Measurements from ENCODE around the gene FAM171A1. TPM values are rescaled to one million over a fixed set of nuclear protein-coding genes. Genes with fewer than 3 reads are reported as not detected.
"Not testable (repeated sequence)": the region's sequence is repeated elsewhere in the genome, so short reads cannot be mapped to it uniquely, and the experiment has no call there.

The FAM171A1 gene
- total RNA-seq, 1 experiment from 2014 or later: 18.7 TPM

DNA sequence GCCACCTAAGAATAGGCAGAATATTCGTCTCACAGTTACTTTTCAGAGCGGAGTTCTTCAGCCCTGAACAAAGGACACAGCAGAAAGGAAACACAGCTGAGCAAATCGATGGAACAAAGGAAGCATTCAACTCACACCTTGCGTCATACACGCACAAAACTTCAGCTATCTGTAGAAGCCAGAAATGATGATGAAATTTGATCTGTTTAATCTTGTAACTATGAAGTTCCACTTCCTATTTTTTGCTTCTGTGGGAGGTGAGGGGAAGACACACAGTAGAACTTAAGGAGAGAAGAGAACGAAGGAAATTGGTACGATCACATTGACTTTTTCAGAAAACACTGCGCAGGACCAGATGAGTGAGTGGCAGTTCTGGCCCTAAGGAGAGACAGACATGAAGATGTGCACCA, 26.2 kb downstream of the FAM171A1 start:
- DNase-seq (ENCODE audit: low read depth): no peak

- DNase-seq (ENCODE audit: low read depth): no peak
Measured at GRCh38 chr10:15344256-15344875, 26.7 kb downstream of the FAM171A1 start.

DNA sequence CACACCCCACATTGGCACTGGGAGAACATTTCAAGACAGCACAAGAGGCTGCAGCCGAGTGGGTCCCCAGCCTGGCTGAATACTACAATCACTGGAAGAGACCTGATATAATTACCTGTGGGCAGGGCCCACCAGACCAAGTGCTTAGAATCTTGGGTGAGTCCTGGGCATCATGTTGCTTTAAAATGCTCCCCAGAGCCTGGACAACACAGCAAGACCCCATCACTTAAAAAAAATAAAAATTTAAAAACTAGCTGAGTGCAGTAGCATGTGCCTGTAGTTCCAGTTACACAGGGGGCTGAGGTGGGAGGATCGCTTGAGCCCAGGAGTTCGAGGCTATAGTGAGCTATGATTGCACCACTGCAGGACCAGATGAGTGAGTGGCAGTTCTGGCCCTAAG, 28.1 kb downstream of the FAM171A1 start:
- no peak for DNase-seq (ENCODE audit: low read depth)

DNA sequence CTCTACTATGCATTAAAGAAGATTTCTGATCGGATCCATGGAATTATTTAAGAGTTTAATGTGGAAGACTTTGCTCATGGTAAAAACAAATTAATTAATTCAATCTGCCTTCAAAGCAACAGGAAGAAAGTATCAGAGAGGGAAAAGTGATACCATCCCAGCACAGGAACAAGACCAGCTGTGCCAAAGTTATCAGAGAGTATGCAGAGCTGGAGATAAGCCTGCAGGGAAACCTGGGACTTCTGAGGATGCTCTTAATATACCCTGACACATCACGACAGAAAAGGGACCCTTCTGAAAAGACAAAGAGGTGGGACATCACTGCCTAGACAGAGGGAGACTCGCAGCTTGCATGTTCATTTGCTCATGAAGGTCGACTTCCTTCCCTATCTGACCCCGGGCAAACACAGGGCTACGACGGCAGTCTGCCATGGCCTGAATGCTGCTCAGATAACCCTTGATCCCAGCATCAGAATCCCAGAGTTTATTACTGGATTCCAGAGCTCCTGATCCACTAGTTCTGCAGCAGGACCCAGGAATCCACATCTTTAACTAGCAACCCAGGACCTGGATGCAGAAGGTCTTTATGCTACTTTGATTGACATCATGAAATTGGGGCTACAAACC, 29.5 kb downstream of the FAM171A1 start:
- no peak for DNase-seq (ENCODE audit: low read depth)

DNA sequence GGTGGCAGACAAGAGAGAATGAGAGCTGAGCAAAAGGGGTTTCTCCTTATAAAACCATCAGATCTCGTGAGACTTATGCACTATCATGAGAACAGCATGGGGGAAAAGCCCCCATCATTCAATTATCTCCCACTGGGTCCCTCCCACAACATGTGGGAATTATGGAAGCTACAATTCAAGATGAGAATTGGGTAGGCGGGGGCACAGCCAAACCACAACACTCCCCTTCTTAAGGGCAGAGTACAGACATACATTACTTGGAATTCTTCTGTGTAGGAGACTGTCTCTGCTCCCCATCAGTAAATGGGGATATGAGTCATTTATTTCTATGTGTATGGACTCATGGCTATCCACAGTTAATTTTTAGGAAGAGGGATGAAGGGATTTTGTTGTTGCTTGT, 31.2 kb downstream of the FAM171A1 start:
- DNase-seq (ENCODE audit: low read depth): no peak

- not testable (repeated sequence) for DNase-seq (ENCODE audit: low read depth)
Measured at GRCh38 chr10:15337441-15337923, 33.6 kb downstream of the FAM171A1 start.

DNA sequence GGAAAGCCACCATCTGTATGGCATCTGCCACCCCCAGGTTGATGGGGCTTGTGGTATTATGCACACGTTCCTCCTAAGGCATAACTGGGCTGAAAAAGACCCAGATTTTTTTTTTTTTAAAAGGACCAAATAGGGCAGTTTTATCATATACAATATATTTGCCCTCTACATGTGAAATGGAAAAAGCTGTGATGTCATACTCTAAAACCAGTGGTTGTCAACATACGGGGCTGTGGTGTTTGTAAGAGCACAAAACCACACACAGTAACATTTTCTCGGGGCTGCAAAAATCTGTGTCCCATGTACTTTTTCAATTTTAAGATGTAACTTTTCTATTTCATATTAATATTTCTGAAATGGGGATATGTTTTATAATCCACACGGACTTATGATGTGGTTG, 34.9 kb downstream of the FAM171A1 start:
- DNase-seq (ENCODE audit: low read depth): no peak

DNA sequence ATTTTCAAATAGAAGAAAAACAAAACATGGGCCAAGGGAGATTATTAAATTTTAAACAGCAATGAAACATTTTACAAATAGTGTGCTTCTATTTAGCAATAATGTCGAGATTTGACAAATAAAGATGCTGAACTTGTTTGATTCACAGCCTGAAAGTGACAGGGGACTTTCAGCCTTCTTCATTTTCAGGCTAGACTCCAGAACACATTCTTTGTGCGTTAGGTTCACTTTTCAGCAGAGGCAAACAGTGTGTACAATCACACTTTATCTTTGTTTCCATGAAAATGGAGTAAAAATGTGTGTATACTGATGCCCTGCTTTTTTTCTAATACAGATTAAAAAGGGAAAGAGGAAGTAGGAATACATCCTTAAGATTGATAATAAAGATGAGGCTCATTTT, 35.6 kb downstream of the FAM171A1 start:
- no peak for DNase-seq (ENCODE audit: low read depth)

DNA sequence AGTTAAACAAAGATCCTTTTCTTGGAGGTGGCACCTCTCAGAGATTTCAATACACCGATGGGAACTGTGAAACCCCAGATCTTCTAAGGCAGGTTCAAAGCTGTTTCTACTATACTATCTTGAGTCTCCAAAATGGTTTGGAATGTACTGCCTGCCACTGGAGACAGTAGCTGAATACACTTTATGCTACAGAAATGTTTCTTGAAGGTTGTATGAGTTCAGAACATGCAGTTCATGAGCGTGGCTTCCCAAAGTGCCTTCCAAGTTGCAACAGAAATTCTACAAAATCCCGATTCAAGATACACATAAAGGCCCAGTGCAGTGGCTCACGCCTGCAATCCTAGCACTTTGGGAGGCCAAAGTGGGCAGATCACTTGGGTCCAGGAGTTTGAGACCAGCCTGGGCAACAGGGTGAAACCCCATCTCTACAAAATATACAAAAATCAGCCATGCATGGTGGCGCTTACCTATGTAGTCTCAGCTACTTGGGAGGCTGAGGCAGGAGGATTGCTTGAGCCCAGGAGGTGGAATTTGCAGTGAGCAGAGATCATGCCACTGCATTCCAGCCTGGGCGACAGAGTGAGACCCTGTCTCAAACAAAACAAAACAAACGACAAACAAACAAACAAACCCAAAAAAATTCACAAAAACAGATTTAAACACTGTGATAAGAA, 36.3 kb downstream of the FAM171A1 start:
- DNase-seq (ENCODE audit: low read depth): no peak

DNA sequence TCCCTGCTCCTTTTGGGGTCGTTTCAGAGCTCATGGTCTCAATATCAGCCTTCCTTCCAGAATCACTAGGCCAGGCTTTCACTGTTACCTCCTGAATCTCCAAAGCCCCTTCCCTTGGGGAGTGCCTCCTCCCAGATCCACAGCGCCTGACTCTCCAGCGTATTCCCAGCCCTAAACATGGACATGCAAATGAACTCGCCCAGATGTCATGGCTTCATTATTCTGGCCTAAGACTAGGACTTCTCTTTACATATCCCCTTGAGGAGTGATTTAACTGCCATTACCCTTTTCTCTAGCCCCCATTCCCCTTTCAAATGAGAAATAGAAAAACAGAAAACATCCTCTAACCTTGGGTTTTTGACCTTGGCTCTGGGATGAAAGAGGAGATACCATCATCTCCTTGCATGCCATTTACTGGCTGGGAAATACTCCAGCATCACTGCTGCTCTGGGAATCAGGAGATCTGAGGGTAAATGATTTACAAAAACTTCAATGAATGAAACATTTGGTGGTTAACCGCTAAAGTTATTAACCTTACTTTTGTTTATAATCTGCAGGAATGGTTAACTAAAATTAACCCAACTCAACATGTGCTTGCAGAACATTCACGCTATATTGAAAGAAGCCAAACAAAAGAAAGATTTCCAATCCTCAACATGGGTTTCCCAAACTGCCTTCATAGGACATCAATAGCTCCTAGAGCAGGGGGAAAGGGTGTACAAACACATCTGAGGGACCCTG, 37.0 kb downstream of the FAM171A1 start:
- no peak for DNase-seq (ENCODE audit: low read depth)

DNA sequence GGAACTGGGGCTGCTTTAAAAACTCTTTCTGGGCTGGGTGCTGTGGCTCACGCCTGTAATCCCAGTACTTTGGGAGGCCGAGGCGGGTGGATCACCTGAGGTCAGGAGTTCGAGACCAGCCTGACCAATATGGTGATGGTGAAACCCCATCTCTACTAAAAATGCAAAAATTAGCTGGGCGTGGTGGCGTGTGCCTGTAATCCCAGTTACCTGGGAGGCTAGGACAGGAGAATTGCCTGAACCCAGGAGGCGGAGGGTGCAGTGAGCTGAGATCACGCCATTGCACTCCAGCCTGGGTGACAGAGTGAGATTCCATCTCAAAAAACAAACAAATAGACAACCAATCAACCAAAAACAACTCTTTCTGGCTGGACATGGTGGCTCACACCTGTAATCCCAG, 37.9 kb downstream of the FAM171A1 start:
- DNase-seq (ENCODE audit: low read depth): not testable (repeated sequence)

DNA sequence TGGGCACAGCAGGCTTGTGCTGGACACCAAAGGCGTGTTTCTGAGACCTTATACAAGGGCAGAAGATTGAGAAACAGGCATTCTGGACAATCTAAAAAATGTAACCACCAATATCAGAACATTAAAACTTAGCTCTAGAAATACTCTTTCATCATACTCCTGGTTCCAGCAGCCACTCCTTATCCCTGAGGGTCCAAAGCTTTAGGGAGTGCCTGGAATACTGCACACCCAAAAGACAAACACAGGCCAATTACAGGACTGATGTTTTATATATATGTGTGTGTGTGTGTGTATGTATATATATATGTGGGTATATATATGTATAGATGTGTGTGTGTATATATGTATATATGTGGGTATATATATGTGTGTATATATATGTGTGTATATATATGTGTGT, 39.6 kb downstream of the FAM171A1 start:
- DNase-seq (ENCODE audit: low read depth): no peak

- DNase-seq (ENCODE audit: low read depth): no peak
Measured at GRCh38 chr10:15329437-15329836, 41.7 kb downstream of the FAM171A1 start.

GRCh38 chr10:15325944-15326284, 45.2 kb downstream of the FAM171A1 start:
- DNase-seq (ENCODE audit: low read depth): no peak

- peak; percentile 76 for DNase-seq (ENCODE audit: low read depth)
Measured at GRCh38 chr10:15325243-15325943, 45.7 kb downstream of the FAM171A1 start.

DNA sequence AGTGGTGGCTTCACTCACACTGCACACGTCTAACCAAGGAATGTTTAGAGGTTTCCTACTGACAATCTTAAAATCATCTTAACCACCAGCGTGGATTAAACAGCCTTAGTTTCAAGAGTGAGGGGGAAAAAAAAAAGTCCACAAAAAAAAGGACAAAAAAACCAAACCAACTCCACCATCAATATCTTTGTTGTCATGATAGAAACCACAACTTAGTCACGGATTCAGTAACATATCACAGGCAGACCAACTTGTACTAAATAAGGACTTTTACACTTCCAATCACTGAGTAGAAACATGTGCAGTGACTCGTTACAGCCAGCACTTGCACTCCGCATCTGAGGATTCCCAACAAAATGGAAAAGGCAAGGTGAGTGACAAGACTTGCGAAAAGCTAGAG, 46.5 kb downstream of the FAM171A1 start:
- peak; percentile 26 for DNase-seq (ENCODE audit: low read depth)

DNA sequence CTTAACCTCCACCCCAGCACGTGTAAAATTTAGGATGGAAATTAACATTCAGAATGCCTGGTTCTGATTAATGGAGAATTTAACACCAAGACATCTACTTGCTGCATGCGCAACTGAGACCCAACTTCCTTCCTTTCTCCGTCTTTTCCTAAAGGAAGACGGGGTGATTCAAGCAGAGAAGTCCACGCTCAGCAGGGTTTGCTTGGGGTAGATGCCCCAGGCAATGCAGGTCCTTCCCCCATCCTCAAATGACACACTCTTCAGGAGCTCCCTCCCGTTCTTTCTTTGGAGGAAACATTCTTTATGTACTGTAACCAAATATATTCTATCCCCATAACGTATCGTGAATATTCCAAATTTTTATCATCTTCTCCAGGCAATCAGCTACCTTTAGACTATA, 47.0 kb downstream of the FAM171A1 start:
- DNase-seq (ENCODE audit: low read depth): no peak

GRCh38 chr10:15322356-15322755, 48.7 kb downstream of the FAM171A1 start:
- no peak for DNase-seq (ENCODE audit: low read depth)

GRCh38 chr10:15321431-15322341, 49.4 kb downstream of the FAM171A1 start:
- DNase-seq (ENCODE audit: low read depth): no peak

GRCh38 chr10:15320522-15321203, 50.4 kb downstream of the FAM171A1 start:
- DNase-seq (ENCODE audit: low read depth): no peak
